Left ventricle myocardium inferior (tissue), 1 donor: Measurements from ENCODE around the gene COLQ. TPM values are rescaled to one million over a fixed set of nuclear protein-coding genes. Genes with fewer than 3 reads are reported as not detected.

Source experiments
- DNase-seq: peaks from one replicate; pipeline ENCODE4 v3.0.0-alpha.2; 2020
- H3K27ac ChIP-seq: fragments of 200-600 bp; replicated peaks from 2 replicates; pipeline ENCODE4 v1.8.0; 2021
- H3K27me3 ChIP-seq: fragments of 200-600 bp; 2 replicates; pipeline ENCODE4 v1.8.0; 2021; ENCODE audit warnings: low read depth
- H3K36me3 ChIP-seq: fragments of 200-600 bp; 2 replicates; pipeline ENCODE4 v1.8.0; 2021
- H3K4me1 ChIP-seq: fragments of 200-600 bp; 2 replicates; pipeline ENCODE4 v1.8.0; 2021
- H3K4me3 ChIP-seq: fragments of 200-600 bp; 2 replicates; pipeline ENCODE4 v1.8.0; 2021; ENCODE audit warnings: mild to moderate bottlenecking, moderate library complexity
- H3K9me3 ChIP-seq: fragments of 200-600 bp; replicated peaks from 2 replicates; pipeline ENCODE4 v1.8.0; 2021
- CTCF ChIP-seq: fragments of 200-600 bp; IDR thresholded peaks from 2 replicates; pipeline ENCODE4 v1.8.0; 2021; ENCODE audit warnings: antibody characterized with exemption, mild to moderate bottlenecking, borderline replicate concordance
- intact Hi-C: fragments of 100-400 bp; cut with micrococcal nuclease; formaldehyde crosslinking; loops from one replicate; pipeline ENCODE4 v1.11.0; 2022
- total RNA-seq: library from RNA; stranded (reverse); fragmentation: NEBNext Ultra II Directional; extraction: Animal tissue kit (Norgen Biotek cat#: 25700); gene quantifications from one replicate; pipeline ENCODE4 v1.2.1, GENCODE V29; 2021
- donor health status: DM: no; HTN: yes; CAD: no; lungs with severe emphysema.

The COLQ gene
- total RNA-seq, 1 donor from 2014 or later: 14.9 TPM

GRCh38 chr3:15556512-15556911 lies 35.0 kb upstream of the COLQ start:
- Histone ChIP-seq H3K27ac (no peak overlapping the region), H3K9me3 (no peaks in the 10 kb centered on the region), H3K36me3 (peaks cover 21% of the 10 kb centered on the region), H3K4me3 (no peak overlapping the region), H3K27me3 (no peaks in the 10 kb centered on the region), H3K4me1 (no peaks in the 10 kb centered on the region)
- TF ChIP-seq CTCF: no peak
- intact Hi-C loops: loop anchor here (10.0 kb wide), 1 partner anchor 132 kb away; the partner anchor contains the start of genes EAF1 and METTL6
- DNase-seq: no peak

GRCh38 chr3:15553749-15554148 lies 32.2 kb upstream of the COLQ start:
- intact Hi-C loops: loop anchor here (10.0 kb wide), 1 partner anchor 129 kb away; the partner anchor contains the start of genes EAF1 and METTL6
- TF ChIP-seq CTCF: no peak

GRCh38 chr3:15551902-15552301 lies 30.4 kb upstream of the COLQ start:
- no peak overlapping the region for H3K27ac ChIP-seq
- no peak for DNase-seq
- intact Hi-C loops: loop anchor here (10.0 kb wide), 1 partner anchor 127 kb away; the partner anchor contains the start of genes EAF1 and METTL6
- no peaks in the 10 kb centered on the region for H3K27me3 ChIP-seq
- no peaks in the 10 kb centered on the region for H3K9me3 ChIP-seq
- H3K36me3 ChIP-seq: no peaks in the 10 kb centered on the region
- no peak overlapping the region for H3K4me3 ChIP-seq
- TF ChIP-seq CTCF: no peak
- no peaks in the 10 kb centered on the region for H3K4me1 ChIP-seq

More at GRCh38 chr3:15553749-15554148, 32.2 kb upstream of the COLQ start:
- no peak for DNase-seq
- H3K4me1 ChIP-seq: no peaks in the 10 kb centered on the region
- no peaks in the 10 kb centered on the region for H3K9me3 ChIP-seq
- H3K4me3 ChIP-seq: no peak overlapping the region
- H3K27ac ChIP-seq: no peak overlapping the region
- H3K27me3 ChIP-seq: no peaks in the 10 kb centered on the region
- no peaks in the 10 kb centered on the region for H3K36me3 ChIP-seq

GRCh38 chr3:15549846-15550245 lies 28.3 kb upstream of the COLQ start:
- intact Hi-C loops: loop anchor here (10.0 kb wide), 1 partner anchor 125 kb away; the partner anchor contains the start of genes EAF1 and METTL6
- Histone ChIP-seq H3K27me3 (no peaks in the 10 kb centered on the region), H3K27ac (no peak overlapping the region)

GRCh38 chr3:15542614-15543013 lies 21.1 kb upstream of the COLQ start:
- DNase-seq: no peak
- intact Hi-C loops: no loop called here
- TF ChIP-seq CTCF: no peak
- Histone ChIP-seq H3K4me3 (no peak overlapping the region), H3K27me3 (no peaks in the 10 kb centered on the region), H3K36me3 (no peaks in the 10 kb centered on the region), H3K4me1 (peaks cover 17% of the 10 kb centered on the region), H3K9me3 (no peaks in the 10 kb centered on the region), H3K27ac (peak overlapping the region; percentile 4)

More at GRCh38 chr3:15549846-15550245, 28.3 kb upstream of the COLQ start:
- DNase-seq: no peak
- no peak for TF ChIP-seq CTCF
- Histone ChIP-seq H3K9me3 (no peaks in the 10 kb centered on the region), H3K4me3 (no peak overlapping the region), H3K4me1 (no peaks in the 10 kb centered on the region), H3K36me3 (no peaks in the 10 kb centered on the region)
